Sigmoid colon (tissue), 7 donors: Measurements from ENCODE around the gene RILPL2. TPM values are rescaled to one million over a fixed set of nuclear protein-coding genes. Genes with fewer than 3 reads are reported as not detected.
A peak's percentile ranks its signal among the peaks of the same experiment; 100 is the strongest.

Source experiments
- DNase-seq: peaks from one replicate; pipeline ENCODE4 v3.0.0-alpha.2; 2019
- H3K27ac ChIP-seq, 4 donors: fragments of 200-600 bp; sonication (generic); one replicate each; pipeline ENCODE4 v1.5.1; 2016 to 2019; ENCODE audit warnings: mild to moderate bottlenecking in 1 of 4
- H3K27me3 ChIP-seq, 3 donors: fragments of 200-600 bp; sonication (generic); one replicate each; pipeline ENCODE4 v1.5.1; 2019; ENCODE audit warnings: mild to moderate bottlenecking in 1 of 3
- H3K36me3 ChIP-seq, 4 donors: fragments of 200-600 bp; sonication (generic); one replicate each; pipeline ENCODE4 v1.5.1; 2016 to 2019
- H3K4me1 ChIP-seq, 4 donors: fragments of 200-600 bp; sonication (generic); one replicate each; pipeline ENCODE4 v1.5.1; 2017 to 2019
- H3K4me3 ChIP-seq, 4 donors: fragments of 200-600 bp; sonication (generic); one replicate each; pipeline ENCODE4 v1.5.1; 2017 to 2019; ENCODE audit warnings: mild to moderate bottlenecking in 2 of 4, moderate library complexity in 1 of 4
- H3K9me3 ChIP-seq, 4 donors: fragments of 200-600 bp in 3 of 4; sonication (generic) in 3 of 4; one replicate each; pipeline versions ENCODE4 v1.5.1 to v1.6.1; 2013 to 2019
- CTCF ChIP-seq, 4 experiments: fragments of 450-650 bp in 3 of 4; fragments of 200-600 bp in 1 of 4; IDR thresholded peaks; one replicate each; pipeline ENCODE4 v1.5.1; 2016 to 2019; ENCODE audit warnings: antibody characterized with exemption in 4 of 4, mild to moderate bottlenecking in 3 of 4, moderate library complexity in 2 of 4
- EP300 ChIP-seq, 4 donors: sonication (generic); formaldehyde crosslinking; IDR thresholded peaks; one replicate each; pipeline ENCODE4 v1.6.1; 2017; ENCODE audit warnings: antibody characterized with exemption in 4 of 4
- POLR2A ChIP-seq, 2 donors: fragments of 450-650 bp; IDR thresholded peaks; one replicate each; pipeline ENCODE4 v1.6.1; 2016; ENCODE audit warnings: antibody characterized with exemption in 2 of 2, mild to moderate bottlenecking in 2 of 2, moderate library complexity in 2 of 2
- POLR2AphosphoS5 ChIP-seq, 4 donors: sonication (generic); formaldehyde crosslinking; IDR thresholded peaks; one replicate each; pipeline ENCODE4 v1.6.1; 2017; ENCODE audit warnings: antibody characterized with exemption in 4 of 4
- WGBS, 2 donors: extraction: QIAGEN DNeasy Blood & Tissue Kit; methylation state at CpG; one replicate each; pipeline ENCODE4 v1.1.7; 2013; 5-methylcytosine and 5-hydroxymethylcytosine counted together
- intact Hi-C: fragments of 100-400 bp; cut with DNase I; formaldehyde crosslinking; loops from one replicate; pipeline ENCODE4 v1.15.1; 2023
- polyA plus RNA-seq, 3 donors: library from polyadenylated mRNA; stranded (reverse); fragments of 200-250 nt; gene quantifications; one replicate each; pipeline ENCODE4 v1.2.3, GENCODE V29; 2013
- total RNA-seq, 4 donors: library from RNA; depleted of rRNA; stranded (reverse); fragments of >200 nt; gene quantifications; one replicate each; pipeline ENCODE4 v1.1.0, GENCODE V29; 2016
- donor health status: healthy with polysubstance abuse.
- donor health status: Bipolar disorder and iron deficiency.
- donor health status: healthy.

Gene RILPL2
- total and polyA plus RNA-seq, 7 donors, result 1.6 to 6.5 (median 6.0) TPM

- WGBS, 2 donors, result 93 to 95% methylated on average over 9 of the region's 9 CpGs
- H3K4me3 ChIP-seq, result no peak overlapping the region
These were observed 14.2 kb upstream of the RILPL2 start for GRCh38 chr12:123450636-123451035.

GRCh38 chr12:123449856-123450255 is 13.4 kb upstream of the RILPL2 start:
- 85 to 94% methylated on average over 4 of the region's 4 CpGs for WGBS, 2 donors
- Histone ChIP-seq H3K4me1 (peaks cover 0 to 13% (median 12%) of the 10 kb centered on the region in 4 donors), H3K4me3 (no peak overlapping the region), H3K27ac (no peak overlapping the region), H3K36me3 (no peaks in the 10 kb centered on the region), H3K9me3 (no peaks in the 10 kb centered on the region), H3K27me3 (no peaks in the 10 kb centered on the region)
- intact Hi-C loops, result no loop called here
- no peak for TF ChIP-seq POLR2A (IDR thresholded peaks at IDR 0.05)
- TF ChIP-seq CTCF (IDR thresholded peaks at IDR 0.05), result no peak
- TF ChIP-seq POLR2AphosphoS5 (IDR thresholded peaks at IDR 0.05), result no peak
- TF ChIP-seq EP300 (IDR thresholded peaks at IDR 0.05), result no peak
- no peak for DNase-seq

More at GRCh38 chr12:123450636-123451035, 14.2 kb upstream of the RILPL2 start:
- Histone ChIP-seq H3K27me3 (no peaks in the 10 kb centered on the region), H3K36me3 (no peaks in the 10 kb centered on the region), H3K9me3 (no peaks in the 10 kb centered on the region), H3K27ac (no peak overlapping the region), H3K4me1 (peaks cover 0 to 9% (median 8%) of the 10 kb centered on the region in 4 donors)
- DNase-seq, result no peak
- intact Hi-C loops, result no loop called here
- no peak for TF ChIP-seq EP300 (IDR thresholded peaks at IDR 0.05)
- TF ChIP-seq CTCF (IDR thresholded peaks at IDR 0.05), result no peak

GRCh38 chr12:123449249-123449733 is 12.8 kb upstream of the RILPL2 start:
- H3K9me3 ChIP-seq, result no peaks in the 10 kb centered on the region
- no peaks in the 10 kb centered on the region for H3K36me3 ChIP-seq
- intact Hi-C loops, result no loop called here
- no peak overlapping the region for H3K27ac ChIP-seq
- no peak for TF ChIP-seq CTCF (IDR thresholded peaks at IDR 0.05)
- no peak for TF ChIP-seq EP300 (IDR thresholded peaks at IDR 0.05)
- TF ChIP-seq POLR2A (IDR thresholded peaks at IDR 0.05), result no peak
- TF ChIP-seq POLR2AphosphoS5 (IDR thresholded peaks at IDR 0.05), result no peak
- 92 to 93% methylated on average over 2 of the region's 2 CpGs for WGBS, 2 donors
- H3K27me3 ChIP-seq, result no peaks in the 10 kb centered on the region
- H3K4me3 ChIP-seq, result no peak overlapping the region
- H3K4me1 ChIP-seq, result peaks cover 0 to 13% (median 12%) of the 10 kb centered on the region in 4 donors
- DNase-seq, result no peak

- intact Hi-C loops, result no loop called here
- Histone ChIP-seq H3K4me3 (no peak overlapping the region), H3K9me3 (no peaks in the 10 kb centered on the region), H3K4me1 (peaks cover 0 to 13% (median 12%) of the 10 kb centered on the region in 4 donors), H3K36me3 (no peaks in the 10 kb centered on the region), H3K27ac (peak overlapping the region in 3 of 4 donors; percentile 54 to 67 (median 55)), H3K27me3 (no peaks in the 10 kb centered on the region)
- 45 to 68% methylated on average over 4 of the region's 4 CpGs for WGBS, 2 donors
- no peak for DNase-seq
- TF ChIP-seq POLR2A (IDR thresholded peaks at IDR 0.05), result no peak
- TF ChIP-seq CTCF (IDR thresholded peaks at IDR 0.05), result no peak
- no peak for TF ChIP-seq EP300 (IDR thresholded peaks at IDR 0.05)
- no peak for TF ChIP-seq POLR2AphosphoS5 (IDR thresholded peaks at IDR 0.05)
These were observed 9.8 kb upstream of the RILPL2 start for GRCh38 chr12:123446333-123446713.
